Osteocyte (in vitro differentiated cells): Measurements from ENCODE around the gene CT45A9. TPM values are rescaled to one million over a fixed set of nuclear protein-coding genes. Genes with fewer than 3 reads are reported as not detected.
"Not testable (repeated sequence)": the region's sequence is repeated elsewhere in the genome, so short reads cannot be mapped to it uniquely, and the experiment has no call there.

Experiments used
- DNase-seq: peaks from one replicate; pipeline ENCODE4 v3.0.0; 2021; ENCODE audit warnings: mixed read lengths; ENCODE audit not compliant: unreplicated experiment; ENCODE audit errors: extremely low spot score
- H3K27ac Mint-ChIP-seq: one replicate; pipeline ENCODE4 v1.8.0; 2021; ENCODE audit warnings: mild to moderate bottlenecking, mixed read lengths; ENCODE audit not compliant: unreplicated experiment
- H3K27me3 Mint-ChIP-seq: one replicate; pipeline ENCODE4 v1.8.0; 2021; ENCODE audit warnings: mixed read lengths; ENCODE audit not compliant: unreplicated experiment
- H3K36me3 Mint-ChIP-seq: one replicate; pipeline ENCODE4 v1.8.0; 2021; ENCODE audit warnings: mixed read lengths; ENCODE audit not compliant: unreplicated experiment
- H3K4me1 Mint-ChIP-seq: one replicate; pipeline ENCODE4 v1.8.0; 2021; ENCODE audit warnings: mixed read lengths; ENCODE audit not compliant: unreplicated experiment
- H3K4me3 Mint-ChIP-seq: one replicate; pipeline ENCODE4 v1.8.0; 2021; ENCODE audit warnings: mild to moderate bottlenecking, moderate library complexity, mixed read lengths; ENCODE audit not compliant: unreplicated experiment
- H3K9me3 Mint-ChIP-seq: one replicate; pipeline ENCODE4 v1.8.0; 2021; ENCODE audit warnings: mixed read lengths; ENCODE audit not compliant: unreplicated experiment
- long read RNA-seq: library from polyadenylated mRNA; unstranded; transcript quantifications from one replicate; pipeline ENCODE4 v2.0.0, GENCODE V29; 2021
- total RNA-seq: library from RNA; stranded (reverse); gene quantifications from 2 replicates; pipeline ENCODE4 v1.2.1, GENCODE V29; 2021
- TF ChIP-seq, protein P1 (sequence below): fragments of 200-600 bp; sonication (generic); IDR thresholded peaks from 2 replicates; pipeline ENCODE4 v1.5.0; 2021; ENCODE audit warnings: antibody characterized with exemption, mild to moderate bottlenecking, moderate library complexity

Gene CT45A9, protein sequence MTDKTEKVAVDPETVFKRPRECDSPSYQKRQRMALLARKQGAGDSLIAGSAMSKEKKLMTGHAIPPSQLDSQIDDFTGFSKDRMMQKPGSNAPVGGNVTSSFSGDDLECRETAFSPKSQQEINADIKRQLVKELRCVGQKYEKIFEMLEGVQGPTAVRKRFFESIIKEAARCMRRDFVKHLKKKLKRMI
- not detected in 2 replicates for total RNA-seq
- long read RNA-seq = 0 reads

DNA sequence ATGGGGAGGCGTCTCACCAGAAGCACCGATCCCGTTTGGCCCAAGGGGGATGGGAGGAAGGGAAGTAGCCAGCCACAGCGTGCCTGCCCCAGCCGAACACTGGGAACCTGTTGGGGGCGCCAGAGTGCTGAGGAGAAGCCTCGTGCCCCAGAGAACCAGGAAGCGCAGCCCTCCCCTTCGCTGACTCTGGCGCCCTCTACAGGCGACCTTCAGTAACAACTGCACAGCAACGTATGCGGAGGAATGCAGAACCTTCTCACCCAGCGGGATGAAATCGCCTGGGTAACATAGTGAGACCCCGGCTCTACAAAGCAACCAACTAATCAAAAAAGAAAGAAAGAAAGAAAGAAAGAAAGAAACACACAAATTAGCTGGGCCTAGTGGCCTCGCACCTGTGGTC is at the start of gene CT45A9:
CT45A9 (minus strand) TSS at position 101 of the 400 bp plus-strand sequence. CDS start 3,751 bp downstream, outside the sequence.
- H3K27me3 Mint-ChIP-seq, DNase-seq, H3K36me3 Mint-ChIP-seq, H3K9me3 Mint-ChIP-seq, H3K4me3 Mint-ChIP-seq, H3K27ac Mint-ChIP-seq, H3K4me1 Mint-ChIP-seq: not testable (repeated sequence)

DNA sequence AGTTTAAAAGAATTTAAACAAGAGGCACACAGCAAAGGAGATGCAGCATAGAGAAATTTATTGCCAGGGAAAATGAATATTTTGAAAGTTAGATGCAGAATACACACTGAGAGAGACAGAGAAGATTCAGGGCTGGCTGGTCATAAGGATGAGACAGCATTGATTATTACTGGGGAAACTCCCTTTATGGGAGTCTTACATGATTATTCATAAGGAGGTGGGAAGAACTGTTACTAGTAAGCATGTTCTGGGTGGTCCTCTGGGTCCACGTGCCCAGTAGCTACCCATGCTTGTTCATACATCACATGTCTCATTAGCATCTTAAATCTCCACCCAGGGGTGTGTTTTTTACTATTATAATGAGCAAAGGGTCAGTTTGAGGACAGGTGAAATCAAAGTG is 48.9 kb upstream of the CT45A9 start:
- DNase-seq, H3K27ac Mint-ChIP-seq, H3K4me3 Mint-ChIP-seq, H3K36me3 Mint-ChIP-seq, H3K27me3 Mint-ChIP-seq, H3K4me1 Mint-ChIP-seq, H3K9me3 Mint-ChIP-seq: not testable (repeated sequence)

DNA sequence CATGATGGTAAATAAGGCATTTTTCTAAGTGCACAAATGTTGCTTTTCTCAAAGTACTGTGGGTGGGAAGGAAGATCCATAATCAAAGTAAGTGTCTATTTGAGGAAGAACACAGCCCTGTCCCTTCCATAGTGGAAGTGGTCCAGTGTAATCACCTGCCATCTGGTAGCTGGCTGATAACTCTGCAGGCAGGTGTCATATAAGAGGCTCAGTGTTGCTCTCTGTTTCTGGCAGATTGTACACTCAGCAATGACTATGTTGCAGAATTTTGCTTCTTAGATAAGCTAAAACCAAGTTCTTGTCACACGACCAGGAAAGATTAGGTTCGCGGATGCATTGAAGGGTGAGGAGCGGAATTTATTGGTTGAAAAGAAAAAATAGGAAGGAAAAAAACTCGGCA is 42.8 kb upstream of the CT45A9 start:
- DNase-seq = no peak
- Mint-ChIP-seq H3K9me3 (peaks cover 6% of the 10 kb centered on the region), H3K27me3 (peaks cover 3% of the 10 kb centered on the region)

DNA sequence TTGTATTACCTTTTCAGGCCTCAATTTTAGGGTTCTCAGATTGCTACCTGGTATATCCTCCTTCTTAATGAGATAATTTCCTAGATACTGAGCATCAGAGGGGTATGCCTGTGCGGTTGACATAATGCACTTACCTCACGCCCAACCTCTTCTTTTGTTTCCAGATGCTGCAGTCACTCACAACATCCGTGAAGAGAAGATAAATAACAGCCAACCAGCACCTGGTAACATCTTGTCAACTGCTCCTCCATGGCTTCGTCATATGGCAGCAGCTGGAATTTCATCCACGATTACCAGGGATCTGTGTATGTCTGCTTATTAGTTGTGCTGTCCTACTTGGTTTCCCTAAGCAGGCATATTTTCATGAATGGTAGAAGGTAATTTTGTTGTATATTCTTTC is 38.6 kb upstream of the CT45A9 start:
- TF ChIP-seq, protein P1, sequence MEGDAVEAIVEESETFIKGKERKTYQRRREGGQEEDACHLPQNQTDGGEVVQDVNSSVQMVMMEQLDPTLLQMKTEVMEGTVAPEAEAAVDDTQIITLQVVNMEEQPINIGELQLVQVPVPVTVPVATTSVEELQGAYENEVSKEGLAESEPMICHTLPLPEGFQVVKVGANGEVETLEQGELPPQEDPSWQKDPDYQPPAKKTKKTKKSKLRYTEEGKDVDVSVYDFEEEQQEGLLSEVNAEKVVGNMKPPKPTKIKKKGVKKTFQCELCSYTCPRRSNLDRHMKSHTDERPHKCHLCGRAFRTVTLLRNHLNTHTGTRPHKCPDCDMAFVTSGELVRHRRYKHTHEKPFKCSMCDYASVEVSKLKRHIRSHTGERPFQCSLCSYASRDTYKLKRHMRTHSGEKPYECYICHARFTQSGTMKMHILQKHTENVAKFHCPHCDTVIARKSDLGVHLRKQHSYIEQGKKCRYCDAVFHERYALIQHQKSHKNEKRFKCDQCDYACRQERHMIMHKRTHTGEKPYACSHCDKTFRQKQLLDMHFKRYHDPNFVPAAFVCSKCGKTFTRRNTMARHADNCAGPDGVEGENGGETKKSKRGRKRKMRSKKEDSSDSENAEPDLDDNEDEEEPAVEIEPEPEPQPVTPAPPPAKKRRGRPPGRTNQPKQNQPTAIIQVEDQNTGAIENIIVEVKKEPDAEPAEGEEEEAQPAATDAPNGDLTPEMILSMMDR = no peak
- DNase-seq = no peak
- H3K4me3 Mint-ChIP-seq = no peak overlapping the region
- H3K27ac Mint-ChIP-seq = no peak overlapping the region
- no peaks in the 10 kb centered on the region for H3K36me3 Mint-ChIP-seq
- peaks cover 2% of the 10 kb centered on the region for H3K27me3 Mint-ChIP-seq
- peaks cover 14% of the 10 kb centered on the region for H3K9me3 Mint-ChIP-seq
- no peaks in the 10 kb centered on the region for H3K4me1 Mint-ChIP-seq

More for the DNA sequence above, 42.8 kb upstream of the CT45A9 start:
- Mint-ChIP-seq H3K27ac (no peak overlapping the region), H3K36me3 (no peaks in the 10 kb centered on the region), H3K4me1 (no peaks in the 10 kb centered on the region), H3K4me3 (no peak overlapping the region)
- TF ChIP-seq, protein P1 = no peak

DNA sequence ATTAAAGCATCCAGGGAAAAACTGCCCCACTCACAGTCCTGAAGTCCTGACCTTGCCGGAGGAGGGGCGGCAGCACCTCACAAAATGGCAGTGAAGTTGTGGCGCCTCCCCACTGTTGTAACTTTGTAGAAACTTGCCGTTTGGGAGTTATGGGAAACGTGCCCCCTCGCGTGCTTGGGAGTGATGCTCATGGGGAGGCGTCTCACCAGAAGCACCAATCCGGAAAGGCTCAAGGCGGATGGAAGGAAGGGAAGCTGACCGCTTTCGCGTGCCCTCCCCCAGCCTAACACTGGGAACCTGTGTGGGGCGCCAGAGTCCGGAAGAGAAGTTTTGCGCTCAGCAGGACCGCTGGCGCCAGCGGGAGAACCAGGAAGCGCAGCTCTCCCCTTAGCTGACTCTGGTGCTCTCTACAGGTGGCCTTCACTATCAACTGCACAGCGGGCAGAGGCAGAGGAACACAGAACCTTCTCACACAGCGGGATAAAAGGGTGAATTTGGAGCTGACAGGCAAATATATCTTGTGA is 21.7 kb upstream of the CT45A9 start, which contains the start of the genes CT45A10 and SAGE1:
CT45A10 (minus strand) TSS at position 151 of the 524 bp plus-strand sequence. CDS start 8,100 bp downstream, outside the sequence.
SAGE1 (plus strand) TSS at position 423 of the 524 bp plus-strand sequence. CDS start 2,527 bp downstream, outside the sequence.
- H3K27ac Mint-ChIP-seq = no peak within 1 kb of the TSS
- no peaks in the 10 kb centered on the region for H3K27me3 Mint-ChIP-seq
- TF ChIP-seq, protein P1 = no peak
- peaks cover 3% of the 10 kb centered on the region for H3K9me3 Mint-ChIP-seq
- H3K4me3 Mint-ChIP-seq = no peak within 1 kb of the TSS
- H3K36me3 Mint-ChIP-seq = no peaks in the 10 kb centered on the region
- H3K4me1 Mint-ChIP-seq = no peaks in the 10 kb centered on the region
- DNase-seq = peak; percentile 80

DNA sequence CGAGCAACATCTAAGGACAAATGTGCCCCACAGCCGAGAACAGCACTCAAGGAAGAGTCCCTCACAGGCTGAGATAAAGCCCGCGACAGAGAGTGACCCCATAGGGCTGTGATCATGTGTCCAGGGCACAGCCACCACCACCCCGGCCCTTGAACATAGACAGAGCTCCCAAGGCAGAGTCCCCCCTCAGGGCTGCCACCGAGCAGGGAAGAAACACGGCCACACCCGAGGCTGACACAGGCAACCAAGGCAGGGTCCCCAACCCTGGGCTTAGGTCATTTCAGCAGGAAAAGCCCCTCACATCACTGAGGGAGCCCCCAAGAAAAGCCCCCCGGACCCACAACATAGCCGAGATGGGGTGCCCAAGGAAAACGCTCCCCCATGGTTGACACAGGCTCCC is 21.2 kb upstream of the CT45A9 start:
- peak; percentile 75 for DNase-seq
- Mint-ChIP-seq H3K4me3 (no peak overlapping the region), H3K4me1 (no peaks in the 10 kb centered on the region), H3K27me3 (no peaks in the 10 kb centered on the region), H3K9me3 (peaks cover 3% of the 10 kb centered on the region), H3K27ac (no peak overlapping the region), H3K36me3 (no peaks in the 10 kb centered on the region)
- TF ChIP-seq, protein P1 = no peak
